Umbilical cord (tissue), 2 donors: ENCODE data around the gene MARF1. TPM values are rescaled to one million over a fixed set of nuclear protein-coding genes. Genes with fewer than 3 reads are reported as not detected.
"Not testable (repeated sequence)": the region's sequence is repeated elsewhere in the genome, so short reads cannot be mapped to it uniquely, and the experiment has no call there.

Source experiments
- DNase-seq: peaks from one replicate; pipeline ENCODE4 v3.0.0-alpha.2; 2015; ENCODE audit warnings: low spot score
- total RNA-seq: library from RNA; depleted of rRNA; stranded (reverse); fragments of >200 nt; gene quantifications from one replicate; pipeline ENCODE4 v1.2.3, GENCODE V29; 2014; ENCODE audit warnings: low replicate concordance; ENCODE audit not compliant: insufficient read depth

Gene MARF1
- total RNA-seq, 1 donor from 2014 or later: 22.4 TPM

DNA sequence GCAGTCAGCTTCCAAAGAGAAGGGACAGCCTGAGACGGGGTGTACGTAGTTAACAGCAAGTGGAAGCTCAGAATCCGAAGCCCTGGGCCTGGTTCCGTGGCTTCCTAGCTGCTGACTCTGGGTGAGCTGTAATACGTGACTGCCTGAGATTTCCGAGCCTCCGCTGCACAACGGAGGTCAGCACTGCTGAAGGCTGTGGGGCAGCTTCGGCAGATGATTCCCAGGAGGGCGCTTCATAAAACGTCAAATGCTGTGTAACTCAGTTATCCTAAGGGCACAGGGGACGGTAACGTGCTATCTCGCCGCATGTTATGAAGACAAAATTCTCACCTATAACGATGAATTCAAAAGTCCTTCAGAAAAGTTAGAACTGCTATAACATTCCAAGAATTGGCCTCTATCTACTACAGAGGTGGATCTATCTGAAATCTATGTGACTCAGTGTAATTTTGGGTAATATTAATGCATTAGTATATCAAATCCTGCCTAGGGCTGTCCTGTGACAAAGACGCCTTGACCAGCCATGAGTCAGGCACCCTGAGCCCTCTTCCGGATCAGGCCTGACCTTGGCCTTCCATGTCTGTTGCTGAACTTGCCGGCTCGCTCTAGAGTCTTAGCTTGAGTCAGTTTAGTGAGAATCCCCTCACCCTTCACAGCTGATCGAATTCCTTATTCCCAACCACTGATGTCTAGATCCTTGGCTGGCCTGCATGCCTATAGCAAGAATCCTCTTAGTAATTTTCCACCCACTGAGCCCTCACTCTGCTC lies 43.5 kb downstream of the MARF1 start:
- DNase-seq: no peak

DNA sequence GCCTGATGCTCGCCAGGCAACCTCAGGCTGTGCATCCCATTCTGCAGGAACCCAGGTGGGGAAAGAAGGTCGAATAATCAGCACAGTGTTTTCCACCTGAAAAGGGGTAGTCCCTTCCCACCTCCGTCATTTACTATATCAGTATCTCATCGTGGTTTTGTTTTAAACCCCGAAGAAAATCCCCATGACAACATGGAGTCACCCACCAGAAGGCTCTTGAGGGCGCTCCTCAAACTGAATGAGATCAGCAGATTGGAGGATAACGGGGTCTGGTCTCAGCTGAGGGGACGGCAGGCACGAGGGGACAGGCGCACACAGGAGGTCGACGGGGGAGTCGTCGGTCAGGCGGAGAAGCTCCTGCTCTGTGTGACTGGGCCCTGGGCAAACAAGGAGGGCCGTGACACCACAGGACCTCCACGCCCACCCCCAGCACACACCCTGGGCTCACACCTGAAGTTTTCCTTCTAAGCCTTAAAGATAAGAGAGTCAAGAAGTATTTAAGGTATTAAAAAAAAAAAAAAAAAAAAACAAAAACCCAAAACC lies 44.2 kb downstream of the MARF1 start:
- no peak for DNase-seq

DNA sequence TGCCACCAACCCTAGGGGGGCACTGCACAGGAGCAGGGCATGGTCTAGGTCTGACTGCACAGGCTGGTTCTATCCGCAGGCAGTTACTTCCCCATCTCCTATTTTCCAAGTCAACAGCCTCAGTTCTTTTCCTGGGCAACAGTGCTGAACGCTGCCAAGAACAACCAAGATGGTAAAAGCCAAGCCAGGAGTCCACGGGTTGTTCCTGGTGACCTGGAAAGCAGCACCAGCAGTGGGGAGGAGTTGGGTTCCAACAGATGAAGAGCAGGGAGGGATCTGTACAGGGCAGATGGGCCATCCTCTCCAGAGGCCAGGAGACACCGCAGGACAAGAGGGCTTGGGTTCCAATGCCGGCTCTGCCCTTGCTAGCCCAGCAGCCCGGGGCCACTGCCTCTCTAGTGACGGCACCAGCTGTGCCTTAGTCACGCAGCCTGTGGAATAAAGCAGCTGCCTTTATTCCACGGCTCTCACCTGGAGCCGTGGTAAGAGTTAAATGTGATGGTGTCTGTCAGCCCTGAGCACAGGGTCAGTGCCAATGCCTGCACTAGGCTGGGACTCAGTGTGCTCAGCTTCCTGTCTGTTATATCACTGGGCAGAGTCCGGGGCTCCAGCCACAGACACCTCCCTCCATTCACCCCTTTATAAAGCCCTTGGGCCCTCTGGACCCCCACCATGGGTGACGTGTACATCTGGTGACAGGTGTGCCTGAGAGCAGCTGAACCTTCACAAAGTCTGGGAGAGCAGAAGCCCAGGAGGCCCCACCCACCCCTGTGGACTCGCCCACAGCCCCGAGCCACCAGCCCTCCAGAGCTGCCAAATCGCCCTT lies 44.9 kb downstream of the MARF1 start:
- DNase-seq: no peak

DNA sequence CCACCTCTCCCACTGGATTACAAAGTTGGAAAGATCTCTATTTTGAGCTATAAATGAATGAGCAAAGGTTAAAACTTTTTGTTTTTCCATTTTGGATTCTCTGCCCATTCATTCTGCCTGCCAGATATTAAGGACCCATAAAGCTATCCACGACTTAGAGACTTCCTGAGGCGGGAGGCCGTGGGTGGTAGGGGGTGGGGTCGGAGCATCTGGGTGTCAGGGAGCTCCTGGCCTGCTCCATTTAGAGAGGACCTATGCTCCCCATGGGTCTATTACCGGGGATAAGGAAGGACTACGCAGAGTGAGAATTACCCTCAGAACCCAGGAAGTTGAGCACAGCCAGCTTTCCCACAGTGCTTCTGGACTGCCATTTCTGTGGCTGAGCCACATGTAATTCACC lies 45.8 kb downstream of the MARF1 start:
- DNase-seq: no peak

DNA sequence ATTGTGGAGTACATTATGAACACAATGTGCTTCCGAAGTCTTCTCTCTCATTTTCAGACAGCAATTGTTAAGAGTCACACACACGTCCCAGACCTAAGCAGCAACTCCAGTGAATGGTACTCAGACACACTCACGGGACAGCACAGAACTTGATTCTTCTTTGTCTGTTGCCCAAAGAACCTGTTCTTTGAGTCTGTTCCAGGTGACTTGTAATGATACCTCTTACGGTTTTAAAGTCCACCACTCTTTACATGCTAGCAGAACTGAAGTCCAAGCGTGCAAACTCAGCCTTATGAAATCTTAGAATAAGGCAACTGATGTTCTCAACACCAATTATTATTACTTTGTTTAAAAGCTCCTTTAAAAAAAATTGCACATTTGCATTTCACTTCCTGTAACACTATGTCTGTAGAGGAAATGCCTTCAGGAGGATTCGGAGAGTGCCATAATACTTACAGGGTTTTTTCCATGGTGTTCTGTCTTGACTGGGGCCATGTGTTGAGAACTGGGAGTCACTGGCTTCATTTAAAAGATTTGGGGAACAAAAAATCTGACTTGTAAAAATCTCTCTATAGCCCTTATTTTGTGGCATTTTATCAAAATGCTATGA lies 48.1 kb downstream of the MARF1 start:
- no peak for DNase-seq

DNA sequence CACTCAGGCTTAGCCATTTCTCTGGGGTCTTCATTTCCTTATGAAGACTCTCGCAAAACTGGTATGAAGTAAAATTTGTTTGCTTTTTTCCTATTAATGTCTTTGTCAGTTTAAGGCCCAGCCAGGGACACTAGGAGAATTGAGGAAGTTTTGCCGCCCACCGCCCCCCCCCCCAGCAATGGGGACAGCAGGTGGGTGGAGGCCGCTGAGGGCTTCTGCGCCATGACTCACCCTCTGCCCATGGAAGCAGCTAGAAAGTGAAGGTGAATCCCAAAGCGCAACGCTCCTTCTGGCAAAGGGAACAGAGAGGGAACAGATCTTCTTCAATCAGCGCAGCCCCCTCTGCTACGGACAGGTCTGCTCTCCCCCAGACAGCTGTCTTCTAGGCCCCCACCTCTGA lies 49.7 kb downstream of the MARF1 start:
- DNase-seq: no peak

DNA sequence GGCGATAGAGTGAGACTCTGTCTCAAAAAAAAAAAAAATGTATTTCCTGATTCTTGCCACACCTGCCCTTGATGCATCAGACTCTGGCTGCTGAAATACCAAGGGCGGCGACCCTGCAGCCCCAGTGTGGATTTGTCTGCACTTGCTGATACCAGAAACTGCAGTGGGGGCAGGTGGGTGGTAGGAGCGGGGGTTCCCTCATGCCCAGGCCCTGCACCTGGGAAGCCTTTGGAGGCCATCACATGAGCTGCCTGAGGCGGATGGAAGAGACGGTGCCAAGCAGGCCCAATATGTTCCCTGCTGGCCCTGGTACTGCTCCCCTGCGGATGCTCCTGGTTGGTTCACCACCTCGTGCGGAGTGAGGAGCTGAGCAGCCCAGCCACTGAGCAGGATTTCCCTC lies 50.6 kb downstream of the MARF1 start:
- no peak for DNase-seq

DNA sequence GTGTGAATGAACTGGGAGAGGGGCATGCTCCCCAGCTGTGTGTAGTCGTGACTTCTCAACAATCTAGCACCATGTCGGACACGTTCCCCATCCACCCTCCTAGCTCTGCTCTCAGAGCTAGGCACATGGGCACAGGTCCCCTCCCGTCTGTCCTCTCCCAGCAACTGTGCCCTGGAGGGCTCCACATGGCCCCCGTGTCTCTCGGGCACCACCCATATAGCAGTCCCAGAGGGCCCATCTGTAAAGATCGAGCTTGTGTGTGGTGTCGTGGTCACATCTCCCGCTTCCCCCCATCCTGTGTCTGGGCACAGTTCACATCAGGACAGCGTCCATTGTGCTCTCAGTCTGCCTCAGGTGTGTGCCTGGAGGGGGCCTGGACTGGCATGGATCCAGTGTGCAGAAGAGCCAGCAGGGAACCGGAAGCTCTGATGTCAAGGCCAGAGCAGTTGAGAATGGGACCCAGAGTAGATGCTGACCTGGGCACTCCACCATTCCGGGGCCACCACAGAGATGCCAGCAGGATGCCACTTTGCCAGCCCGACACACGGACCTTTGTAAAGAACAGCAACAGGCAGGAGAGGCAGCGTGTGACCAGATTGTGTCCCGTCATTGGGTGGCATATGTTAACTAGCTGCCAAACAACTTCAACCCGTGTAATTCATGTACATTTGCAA lies 55.7 kb downstream of the MARF1 start:
- DNase-seq: no peak

DNA sequence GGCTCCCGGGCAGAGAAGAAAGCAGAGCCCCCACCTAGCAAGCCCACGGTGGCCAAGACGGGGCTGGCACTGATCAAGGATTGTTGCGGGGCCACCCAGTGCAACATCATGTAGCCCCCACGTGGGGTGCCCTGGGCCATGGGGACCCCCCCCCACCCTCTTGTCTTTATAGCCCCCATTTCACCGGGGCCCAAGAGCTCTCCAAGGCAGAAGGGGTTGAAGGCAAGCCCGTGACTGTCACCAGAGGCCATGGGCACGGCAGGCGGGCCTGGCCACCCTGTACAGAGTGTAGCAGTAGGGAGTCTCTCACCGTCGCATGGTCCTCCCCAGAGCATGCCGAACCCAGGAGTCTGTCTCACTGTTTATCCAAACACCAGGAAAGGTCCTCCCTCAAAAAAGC lies 56.2 kb downstream of the MARF1 start:
- DNase-seq: no peak

DNA sequence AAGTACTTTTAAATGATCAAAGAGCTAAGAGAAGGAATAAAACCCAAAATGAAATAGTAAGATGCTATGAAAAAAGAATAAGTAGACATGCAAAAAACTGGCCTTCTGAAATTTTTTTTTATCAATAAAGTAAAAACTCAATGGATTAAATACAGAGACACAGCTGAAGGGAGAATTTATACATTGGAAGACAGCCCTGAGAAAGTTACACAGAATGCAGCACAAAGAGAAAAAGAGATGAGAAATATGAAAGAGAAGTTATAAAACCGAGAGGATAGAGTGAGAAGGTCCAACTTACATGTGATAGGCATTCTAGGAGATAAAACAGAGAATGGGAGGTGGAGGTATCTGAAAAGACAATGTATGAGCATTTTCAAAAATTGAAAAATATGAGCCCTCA lies 57.0 kb downstream of the MARF1 start:
- no peak for DNase-seq

DNA sequence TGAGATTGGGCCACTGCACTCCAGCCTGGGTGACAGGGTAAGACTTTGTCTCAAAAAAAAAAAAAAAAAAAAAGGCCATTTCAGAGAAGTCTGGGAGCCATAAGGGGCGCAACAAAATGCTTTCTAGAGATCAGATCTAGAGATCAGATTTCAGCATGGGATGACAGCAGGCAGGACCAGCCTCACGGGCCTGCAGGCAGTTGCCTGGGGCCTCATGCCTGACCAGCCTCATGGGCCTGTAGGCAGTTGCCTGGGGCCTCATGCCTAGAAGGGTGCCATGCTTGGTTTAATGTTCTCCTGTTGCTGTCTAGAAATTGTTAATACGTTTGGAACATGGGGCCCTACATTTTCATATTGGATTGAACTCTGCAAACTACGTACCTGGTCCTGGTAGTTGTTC lies 59.4 kb downstream of the MARF1 start:
- DNase-seq: no peak

DNA sequence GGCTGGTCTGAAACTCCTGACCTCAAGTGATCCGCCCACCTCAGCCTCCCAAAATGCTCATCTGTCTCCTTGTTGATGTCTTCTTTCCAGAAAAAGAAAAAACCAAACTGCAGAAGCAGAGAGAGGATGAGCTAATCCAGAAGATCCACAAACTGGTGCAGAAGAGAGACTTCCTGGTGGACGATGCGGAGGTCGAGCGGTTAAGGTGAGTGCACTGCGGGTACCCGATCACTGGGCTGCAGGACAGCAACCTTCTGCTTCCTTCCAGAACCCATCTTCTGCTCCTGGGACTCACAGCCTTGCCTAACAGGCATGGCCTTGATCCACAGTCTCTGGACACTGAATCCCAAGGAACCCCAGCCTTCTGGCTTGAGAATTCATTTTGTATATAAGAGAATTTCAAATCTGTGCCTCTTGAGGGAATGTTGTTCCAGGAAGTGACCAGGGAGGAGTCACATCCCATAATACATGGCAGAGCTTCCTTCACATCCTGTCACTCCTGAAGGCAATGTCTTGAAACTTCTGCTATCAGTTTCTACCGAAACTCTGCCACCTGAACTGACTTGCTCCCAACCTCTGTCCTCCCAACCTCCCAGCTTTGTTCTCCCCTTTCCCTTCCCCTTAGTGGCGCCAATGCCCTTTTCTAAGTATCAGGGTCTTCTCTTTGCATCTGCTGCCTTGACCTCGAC lies 61.7 kb downstream of the MARF1 start:
- no peak for DNase-seq

DNA sequence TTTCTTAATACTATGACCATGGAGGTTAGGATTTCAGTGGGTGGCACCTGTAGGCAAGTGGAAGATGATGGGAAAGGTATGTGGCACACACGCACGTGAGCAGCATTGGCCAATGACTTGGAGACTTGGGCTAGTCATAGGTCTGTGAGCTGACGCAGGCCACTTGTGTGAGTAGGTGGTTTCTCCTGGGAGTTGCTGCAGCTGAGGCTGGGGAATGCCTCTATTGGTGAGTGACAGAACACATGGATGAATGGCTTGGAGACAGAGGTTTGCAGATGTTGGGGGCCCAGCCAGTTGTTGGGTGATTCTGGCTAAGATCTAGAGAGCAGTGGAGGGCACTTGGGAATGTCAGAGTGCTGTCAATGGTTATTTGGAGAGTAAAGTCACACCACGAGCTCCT lies 64.1 kb downstream of the MARF1 start:
- DNase-seq: no peak

DNA sequence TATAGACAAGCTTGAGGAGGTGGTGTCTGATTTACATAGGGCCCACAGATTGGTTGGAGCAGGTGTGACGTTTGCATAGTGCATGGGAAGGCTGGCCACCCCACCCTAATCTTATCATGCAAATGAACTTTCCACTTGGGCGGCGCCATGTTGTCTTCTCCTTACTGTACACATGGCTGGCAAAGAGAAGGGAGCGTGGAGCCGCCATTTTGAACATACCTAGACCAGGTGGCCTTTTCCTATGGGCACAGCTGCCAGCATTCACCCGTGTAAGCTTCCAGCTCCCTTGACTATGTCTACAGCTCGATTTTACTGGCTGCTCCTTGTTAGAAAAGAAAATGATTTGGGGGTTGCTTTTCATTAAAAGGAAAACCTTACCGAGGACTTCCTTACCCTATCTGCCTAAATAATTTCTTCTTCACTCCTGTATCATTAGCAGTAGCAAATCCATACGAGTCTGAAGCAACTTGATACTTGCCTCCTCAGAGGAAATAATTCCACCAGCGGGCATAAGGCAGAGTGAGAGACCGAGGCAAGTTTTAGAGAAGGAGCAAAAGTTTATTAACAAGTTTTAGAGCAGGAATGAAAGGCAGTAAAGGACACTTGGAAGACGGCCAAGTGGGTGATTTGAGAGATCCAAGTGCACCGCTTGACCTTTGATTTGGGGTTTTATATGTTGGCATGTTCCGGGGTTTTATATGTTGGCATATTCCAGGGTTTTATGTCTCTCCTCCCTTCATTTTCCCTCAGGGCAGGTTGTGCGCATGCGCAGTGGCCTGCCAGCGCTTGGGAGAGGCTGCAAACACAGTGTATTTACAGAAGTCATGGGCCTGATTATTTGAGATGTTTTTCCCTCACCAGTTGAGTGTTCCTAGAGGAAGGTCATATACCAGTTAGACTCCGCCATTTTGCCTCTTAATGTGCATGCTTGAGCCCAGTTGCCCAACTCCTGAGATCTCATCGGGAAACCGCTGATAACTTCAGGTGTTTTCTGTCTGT lies 65.7 kb downstream of the MARF1 start:
- no peak for DNase-seq

DNA sequence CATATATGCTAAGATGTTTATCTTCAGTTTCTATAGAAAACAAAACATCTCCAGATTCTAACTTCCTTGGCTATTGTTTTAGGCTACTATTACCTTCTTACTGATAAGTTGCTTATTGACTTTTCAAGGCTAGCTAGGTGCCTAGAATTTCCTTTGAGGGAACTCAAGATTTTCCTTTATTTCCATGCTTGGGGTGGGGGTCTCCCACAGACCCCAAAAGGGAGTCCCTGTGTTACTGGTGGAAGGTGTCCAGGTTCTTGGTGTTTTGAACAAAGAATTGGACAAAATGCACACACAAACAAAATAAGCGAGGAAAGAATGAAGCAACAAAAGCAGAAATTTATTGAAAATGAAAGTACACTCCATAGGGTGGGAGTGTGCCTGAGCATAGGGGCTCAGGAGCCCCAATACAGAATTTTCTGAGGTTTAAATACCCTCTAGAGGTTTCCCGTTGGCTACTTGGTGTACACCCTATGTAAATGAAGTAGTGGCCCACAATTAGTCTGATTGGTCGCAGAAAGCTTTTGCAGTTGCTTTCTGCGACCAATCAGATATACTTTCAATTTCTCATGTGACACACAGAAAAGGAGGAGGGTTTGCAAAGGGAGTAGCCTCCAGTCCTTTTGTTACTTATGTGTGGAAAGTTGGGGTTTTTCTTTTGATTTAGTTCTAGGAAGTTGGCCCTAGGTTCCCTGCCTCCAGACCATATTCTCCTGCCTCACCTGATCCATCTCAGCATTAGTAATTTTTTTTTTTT lies 67.5 kb downstream of the MARF1 start:
- DNase-seq: no peak

DNA sequence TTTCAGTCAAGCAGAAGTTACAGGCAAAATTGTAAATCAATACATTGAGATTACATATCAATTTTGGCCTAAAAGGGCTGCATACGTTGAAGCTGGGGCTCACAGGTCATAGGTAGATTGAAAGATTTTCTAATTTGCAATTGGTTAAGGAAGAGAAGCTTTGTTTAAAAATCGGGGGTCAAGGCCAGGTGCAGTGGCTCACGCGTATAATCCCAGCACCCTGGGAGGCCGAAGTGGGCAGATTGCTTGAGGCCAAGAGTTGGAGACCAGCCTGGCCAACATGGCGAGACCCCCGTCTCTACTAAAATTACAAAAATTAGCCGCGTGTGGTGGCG lies 68.4 kb downstream of the MARF1 start:
- DNase-seq: no peak

DNA sequence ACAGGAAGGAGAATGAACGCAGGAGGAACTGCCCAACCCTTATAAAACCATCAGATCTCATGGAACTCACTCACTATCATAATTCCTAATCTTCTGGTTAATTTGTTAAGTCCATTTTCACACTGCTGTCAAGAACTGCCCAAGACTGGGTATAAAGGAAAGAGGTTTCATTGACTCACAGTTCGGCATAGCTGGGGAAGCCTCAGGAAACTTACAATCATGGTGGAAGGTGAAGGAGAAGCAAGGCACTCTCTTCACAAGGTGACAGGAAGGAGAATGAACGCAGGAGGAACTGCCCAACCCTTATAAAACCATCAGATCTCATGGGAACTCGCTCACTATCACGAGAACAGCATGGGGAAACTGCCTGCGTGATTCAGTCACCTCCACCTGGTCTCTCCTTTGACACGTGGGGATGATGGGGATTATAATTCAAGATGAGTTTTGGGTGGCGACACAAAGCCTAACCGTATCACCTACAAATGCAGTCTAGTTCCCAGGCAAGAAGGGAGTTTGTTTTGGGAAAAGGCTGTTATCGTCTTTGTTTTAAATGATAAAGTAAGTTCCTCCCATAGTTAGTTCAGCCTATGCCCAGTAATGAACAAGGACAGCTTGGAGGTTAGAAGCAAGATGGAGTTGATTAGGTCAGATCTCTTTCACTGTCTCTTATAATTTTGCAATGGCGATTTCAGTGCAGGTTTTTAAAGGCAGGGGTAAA lies 68.9 kb downstream of the MARF1 start:
- DNase-seq: not testable (repeated sequence)

DNA sequence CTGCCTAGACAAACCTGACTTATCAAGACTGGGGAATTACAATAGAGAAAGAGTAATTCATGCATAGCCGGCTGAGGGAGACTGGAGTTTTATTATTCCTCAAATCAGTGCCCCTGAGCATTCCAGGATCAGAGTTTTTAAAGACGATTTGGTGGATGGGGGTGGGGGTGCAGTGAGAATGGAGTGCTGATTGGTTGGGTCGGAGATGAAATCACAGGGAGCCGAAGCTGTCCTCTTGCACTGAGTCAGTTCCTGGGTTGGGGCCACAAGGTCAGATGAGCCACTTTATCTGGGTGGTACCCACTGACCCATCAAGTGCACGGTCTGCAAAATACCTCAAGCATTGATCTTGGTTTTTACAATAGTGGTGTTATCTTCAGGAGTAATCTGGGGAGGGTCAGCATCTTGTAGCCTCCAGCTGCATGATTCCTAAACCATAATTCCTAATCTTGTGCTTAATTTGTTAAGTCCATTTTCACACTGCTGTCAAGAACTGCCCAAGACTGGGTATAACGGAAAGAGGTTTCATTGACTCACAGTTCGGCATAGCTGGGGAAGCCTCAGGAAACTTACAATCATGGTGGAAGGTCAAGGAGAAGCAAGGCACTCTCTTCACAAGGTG lies 69.6 kb downstream of the MARF1 start:
- no peak for DNase-seq
